WTC11 (cell line): ENCODE results near the gene ZNF212.

Experiments used
- FOXJ3 ChIP-seq: sonication (generic); formaldehyde crosslinking; IDR thresholded peaks from 2 replicates; pipeline ENCODE4 v1.9.0; 2021; ENCODE audit warnings: missing genetic modification reagents, mild to moderate bottlenecking, borderline replicate concordance
- KAT7 ChIP-seq: sonication (generic); formaldehyde crosslinking; IDR thresholded peaks from 2 replicates; pipeline ENCODE4 v1.8.1; 2023; ENCODE audit warnings: missing genetic modification reagents, mild to moderate bottlenecking, borderline replicate concordance
- TCF7 ChIP-seq: sonication (generic); formaldehyde crosslinking; IDR thresholded peaks from 2 replicates; pipeline ENCODE4 v1.8.0; 2022; ENCODE audit warnings: mild to moderate bottlenecking, low read depth, missing genetic modification reagents, moderate library complexity
- TP53 ChIP-seq: sonication (generic); formaldehyde crosslinking; IDR thresholded peaks from 2 replicates; pipeline ENCODE4 v1.8.1; 2023; ENCODE audit warnings: mild to moderate bottlenecking, missing genetic modification reagents
- ZNF263 ChIP-seq: sonication (generic); formaldehyde crosslinking; IDR thresholded peaks from 2 replicates; pipeline ENCODE4 v1.8.1; 2022; ENCODE audit warnings: low read depth, mild to moderate bottlenecking, moderate library complexity, missing genetic modification reagents
- TF ChIP-seq, protein P1 (sequence below): fragments of 200-600 bp; IDR thresholded peaks from 2 replicates; pipeline ENCODE4 v1.8.0; 2022; ENCODE audit warnings: antibody characterized with exemption
- TF ChIP-seq, protein P2 (sequence below): sonication (generic); formaldehyde crosslinking; IDR thresholded peaks from 2 replicates; pipeline ENCODE4 v1.8.0; 2022; ENCODE audit warnings: mild to moderate bottlenecking, missing genetic modification reagents
- TF ChIP-seq, protein P3 (sequence below): sonication (generic); formaldehyde crosslinking; IDR thresholded peaks from 2 replicates; pipeline ENCODE4 v1.8.0; 2022; ENCODE audit warnings: mild to moderate bottlenecking, missing genetic modification reagents
- TF ChIP-seq, protein P4 (sequence below): sonication (generic); formaldehyde crosslinking; IDR thresholded peaks from 2 replicates; pipeline ENCODE4 v1.8.1; 2023; ENCODE audit warnings: mild to moderate bottlenecking, moderate library complexity, missing genetic modification reagents

DNA sequence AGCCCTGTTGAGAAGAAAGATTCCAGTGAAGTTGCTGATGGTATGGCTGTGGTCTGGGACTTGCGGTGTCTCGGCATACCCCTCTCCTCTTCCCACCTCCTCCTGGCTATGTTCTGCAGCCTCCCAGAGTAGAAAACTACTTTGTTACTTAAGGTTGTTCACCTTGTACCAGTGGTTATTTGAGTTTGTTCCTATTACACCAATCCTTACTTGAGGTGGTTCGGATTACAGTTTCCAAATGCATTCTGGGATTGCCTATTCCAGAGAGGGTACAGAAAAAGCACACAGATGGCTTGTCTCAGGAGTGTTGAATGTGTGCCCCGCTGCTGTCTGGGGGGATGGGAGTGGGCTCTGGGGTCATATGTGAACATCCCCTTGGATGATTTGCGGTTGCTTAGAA lies 15.7 kb downstream of the ZNF212 start:
- TF ChIP-seq KAT7 (CRISPR knock-in tag) (no peak), FOXJ3 (no peak), TCF7 (CRISPR knock-in tag) (no peak), ZNF263 (no peak), TP53 (CRISPR knock-in tag) (no peak)
- TF ChIP-seq, protein P1, sequence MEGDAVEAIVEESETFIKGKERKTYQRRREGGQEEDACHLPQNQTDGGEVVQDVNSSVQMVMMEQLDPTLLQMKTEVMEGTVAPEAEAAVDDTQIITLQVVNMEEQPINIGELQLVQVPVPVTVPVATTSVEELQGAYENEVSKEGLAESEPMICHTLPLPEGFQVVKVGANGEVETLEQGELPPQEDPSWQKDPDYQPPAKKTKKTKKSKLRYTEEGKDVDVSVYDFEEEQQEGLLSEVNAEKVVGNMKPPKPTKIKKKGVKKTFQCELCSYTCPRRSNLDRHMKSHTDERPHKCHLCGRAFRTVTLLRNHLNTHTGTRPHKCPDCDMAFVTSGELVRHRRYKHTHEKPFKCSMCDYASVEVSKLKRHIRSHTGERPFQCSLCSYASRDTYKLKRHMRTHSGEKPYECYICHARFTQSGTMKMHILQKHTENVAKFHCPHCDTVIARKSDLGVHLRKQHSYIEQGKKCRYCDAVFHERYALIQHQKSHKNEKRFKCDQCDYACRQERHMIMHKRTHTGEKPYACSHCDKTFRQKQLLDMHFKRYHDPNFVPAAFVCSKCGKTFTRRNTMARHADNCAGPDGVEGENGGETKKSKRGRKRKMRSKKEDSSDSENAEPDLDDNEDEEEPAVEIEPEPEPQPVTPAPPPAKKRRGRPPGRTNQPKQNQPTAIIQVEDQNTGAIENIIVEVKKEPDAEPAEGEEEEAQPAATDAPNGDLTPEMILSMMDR = no peak
- TF ChIP-seq, protein P2, sequence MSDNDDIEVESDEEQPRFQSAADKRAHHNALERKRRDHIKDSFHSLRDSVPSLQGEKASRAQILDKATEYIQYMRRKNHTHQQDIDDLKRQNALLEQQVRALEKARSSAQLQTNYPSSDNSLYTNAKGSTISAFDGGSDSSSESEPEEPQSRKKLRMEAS = no peak
- TF ChIP-seq, protein P3, sequence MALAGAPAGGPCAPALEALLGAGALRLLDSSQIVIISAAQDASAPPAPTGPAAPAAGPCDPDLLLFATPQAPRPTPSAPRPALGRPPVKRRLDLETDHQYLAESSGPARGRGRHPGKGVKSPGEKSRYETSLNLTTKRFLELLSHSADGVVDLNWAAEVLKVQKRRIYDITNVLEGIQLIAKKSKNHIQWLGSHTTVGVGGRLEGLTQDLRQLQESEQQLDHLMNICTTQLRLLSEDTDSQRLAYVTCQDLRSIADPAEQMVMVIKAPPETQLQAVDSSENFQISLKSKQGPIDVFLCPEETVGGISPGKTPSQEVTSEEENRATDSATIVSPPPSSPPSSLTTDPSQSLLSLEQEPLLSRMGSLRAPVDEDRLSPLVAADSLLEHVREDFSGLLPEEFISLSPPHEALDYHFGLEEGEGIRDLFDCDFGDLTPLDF (CRISPR knock-in tag) = no peak
- TF ChIP-seq, protein P4, sequence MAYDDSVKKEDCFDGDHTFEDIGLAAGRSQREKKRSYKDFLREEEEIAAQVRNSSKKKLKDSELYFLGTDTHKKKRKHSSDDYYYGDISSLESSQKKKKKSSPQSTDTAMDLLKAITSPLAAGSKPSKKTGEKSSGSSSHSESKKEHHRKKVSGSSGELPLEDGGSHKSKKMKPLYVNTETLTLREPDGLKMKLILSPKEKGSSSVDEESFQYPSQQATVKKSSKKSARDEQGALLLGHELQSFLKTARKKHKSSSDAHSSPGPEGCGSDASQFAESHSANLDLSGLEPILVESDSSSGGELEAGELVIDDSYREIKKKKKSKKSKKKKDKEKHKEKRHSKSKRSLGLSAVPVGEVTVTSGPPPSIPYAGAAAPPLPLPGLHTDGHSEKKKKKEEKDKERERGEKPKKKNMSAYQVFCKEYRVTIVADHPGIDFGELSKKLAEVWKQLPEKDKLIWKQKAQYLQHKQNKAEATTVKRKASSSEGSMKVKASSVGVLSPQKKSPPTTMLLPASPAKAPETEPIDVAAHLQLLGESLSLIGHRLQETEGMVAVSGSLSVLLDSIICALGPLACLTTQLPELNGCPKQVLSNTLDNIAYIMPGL (CRISPR knock-in tag) = no peak
